ENCODE results near the gene FRMD4B.

FRMD4B gene

GRCh38 chr3:69172058-69172457 is 213.8 kb downstream of the FRMD4B start:
- Histone ChIP-seq H3K36me3 (ENCODE audit: control insufficient read depth, insufficient read depth, low read length) (no peaks in the 10 kb centered on the region; the same call in 1 of the 2 replicates), H3K9me3 (ENCODE audit: control insufficient read depth, insufficient read depth, low read length) (no peaks in the 10 kb centered on the region), H3K27me3 (ENCODE audit: control insufficient read depth, insufficient read depth, low read length) (no peaks in the 10 kb centered on the region), H3K4me3 (ENCODE audit: low read depth, low read length) (no peak overlapping the region), H3K27ac (ENCODE audit: low read depth, low read length) (no peak overlapping the region), H3K9ac (ENCODE audit: low read depth, low read length) (no peak overlapping the region), H3K4me1 (ENCODE audit: control insufficient read depth, insufficient read depth, low read length) (no peaks in the 10 kb centered on the region)

- Histone ChIP-seq H3K9ac (ENCODE audit: low read depth, low read length) (no peak overlapping the region), H3K27me3 (ENCODE audit: control insufficient read depth, insufficient read depth, low read length) (no peaks in the 10 kb centered on the region), H3K27ac (ENCODE audit: low read depth, low read length) (no peak overlapping the region), H3K36me3 (ENCODE audit: control insufficient read depth, insufficient read depth, low read length) (no peaks in the 10 kb centered on the region; the same call in 1 of the 2 replicates), H3K9me3 (ENCODE audit: control insufficient read depth, insufficient read depth, low read length) (no peaks in the 10 kb centered on the region), H3K4me1 (ENCODE audit: control insufficient read depth, insufficient read depth, low read length) (0 out of 2 replicates have a peak, but pooled peaks cover 3% of the 10 kb centered on the region), H3K4me3 (ENCODE audit: low read depth, low read length) (no peak overlapping the region)
These were observed 219.4 kb downstream of the FRMD4B start for GRCh38 chr3:69166446-69166845.

- Histone ChIP-seq H3K27ac (ENCODE audit: low read depth, low read length) (no peak overlapping the region), H3K9me3 (ENCODE audit: control insufficient read depth, insufficient read depth, low read length) (no peaks in the 10 kb centered on the region), H3K4me1 (ENCODE audit: control insufficient read depth, insufficient read depth, low read length) (0 out of 2 replicates have a peak, but pooled peaks cover 3% of the 10 kb centered on the region), H3K36me3 (ENCODE audit: control insufficient read depth, insufficient read depth, low read length) (no peaks in the 10 kb centered on the region), H3K27me3 (ENCODE audit: control insufficient read depth, insufficient read depth, low read length) (no peaks in the 10 kb centered on the region), H3K9ac (ENCODE audit: low read depth, low read length) (no peak overlapping the region), H3K4me3 (ENCODE audit: low read depth, low read length) (no peak overlapping the region)
These were observed 220.1 kb downstream of the FRMD4B start for GRCh38 chr3:69165744-69166143.

- Histone ChIP-seq H3K4me3 (ENCODE audit: low read depth, low read length) (no peak overlapping the region), H3K9me3 (ENCODE audit: control insufficient read depth, insufficient read depth, low read length) (no peaks in the 10 kb centered on the region), H3K27me3 (ENCODE audit: control insufficient read depth, insufficient read depth, low read length) (no peaks in the 10 kb centered on the region), H3K27ac (ENCODE audit: low read depth, low read length) (no peak overlapping the region), H3K9ac (ENCODE audit: low read depth, low read length) (no peak overlapping the region), H3K4me1 (ENCODE audit: control insufficient read depth, insufficient read depth, low read length) (0 out of 2 replicates have a peak, but pooled peaks cover 3% of the 10 kb centered on the region), H3K36me3 (ENCODE audit: control insufficient read depth, insufficient read depth, low read length) (no peaks in the 10 kb centered on the region)
These were observed 221.6 kb downstream of the FRMD4B start for GRCh38 chr3:69164296-69164695.

- no peak overlapping the region for H3K9ac ChIP-seq (ENCODE audit: low read depth, low read length)
- no peaks in the 10 kb centered on the region for H3K9me3 ChIP-seq (ENCODE audit: control insufficient read depth, insufficient read depth, low read length)
- H3K4me3 ChIP-seq (ENCODE audit: low read depth, low read length), result no peak overlapping the region
- 0 out of 2 replicates have a peak, but pooled peaks cover 3% of the 10 kb centered on the region for H3K4me1 ChIP-seq (ENCODE audit: control insufficient read depth, insufficient read depth, low read length)
- no peak overlapping the region for H3K27ac ChIP-seq (ENCODE audit: low read depth, low read length)
- H3K27me3 ChIP-seq (ENCODE audit: control insufficient read depth, insufficient read depth, low read length), result no peaks in the 10 kb centered on the region
- H3K36me3 ChIP-seq (ENCODE audit: control insufficient read depth, insufficient read depth, low read length), result no peaks in the 10 kb centered on the region
These were observed 223.4 kb downstream of the FRMD4B start for GRCh38 chr3:69162308-69162980.

- Histone ChIP-seq H3K36me3 (ENCODE audit: control insufficient read depth, insufficient read depth, low read length) (no peaks in the 10 kb centered on the region), H3K27me3 (ENCODE audit: control insufficient read depth, insufficient read depth, low read length) (no peaks in the 10 kb centered on the region), H3K27ac (ENCODE audit: low read depth, low read length) (no peak overlapping the region), H3K4me1 (ENCODE audit: control insufficient read depth, insufficient read depth, low read length) (0 out of 2 replicates have a peak, but pooled peaks cover 3% of the 10 kb centered on the region), H3K4me3 (ENCODE audit: low read depth, low read length) (no peak overlapping the region), H3K9ac (ENCODE audit: low read depth, low read length) (no peak overlapping the region), H3K9me3 (ENCODE audit: control insufficient read depth, insufficient read depth, low read length) (no peaks in the 10 kb centered on the region)
These were observed 224.1 kb downstream of the FRMD4B start for GRCh38 chr3:69161587-69162307.

- H3K27me3 ChIP-seq (ENCODE audit: control insufficient read depth, insufficient read depth, low read length), result no peaks in the 10 kb centered on the region
- H3K27ac ChIP-seq (ENCODE audit: low read depth, low read length), result no peak overlapping the region
- H3K4me1 ChIP-seq (ENCODE audit: control insufficient read depth, insufficient read depth, low read length), result 0 out of 2 replicates have a peak, but pooled peaks cover 3% of the 10 kb centered on the region
- no peaks in the 10 kb centered on the region for H3K36me3 ChIP-seq (ENCODE audit: control insufficient read depth, insufficient read depth, low read length)
- H3K4me3 ChIP-seq (ENCODE audit: low read depth, low read length), result no peak overlapping the region
- no peaks in the 10 kb centered on the region for H3K9me3 ChIP-seq (ENCODE audit: control insufficient read depth, insufficient read depth, low read length)
- H3K9ac ChIP-seq (ENCODE audit: low read depth, low read length), result no peak overlapping the region
These were observed 225.4 kb downstream of the FRMD4B start for GRCh38 chr3:69160525-69160924.

- Histone ChIP-seq H3K36me3 (ENCODE audit: control insufficient read depth, insufficient read depth, low read length) (no peaks in the 10 kb centered on the region), H3K9ac (ENCODE audit: low read depth, low read length) (no peak overlapping the region), H3K4me3 (ENCODE audit: low read depth, low read length) (no peak overlapping the region), H3K27me3 (ENCODE audit: control insufficient read depth, insufficient read depth, low read length) (no peaks in the 10 kb centered on the region), H3K4me1 (ENCODE audit: control insufficient read depth, insufficient read depth, low read length) (0 out of 2 replicates have a peak, but pooled peaks cover 3% of the 10 kb centered on the region), H3K27ac (ENCODE audit: low read depth, low read length) (no peak overlapping the region), H3K9me3 (ENCODE audit: control insufficient read depth, insufficient read depth, low read length) (no peaks in the 10 kb centered on the region)
These were observed 225.8 kb downstream of the FRMD4B start for GRCh38 chr3:69160107-69160506.

- Histone ChIP-seq H3K4me3 (ENCODE audit: low read depth, low read length) (no peak overlapping the region), H3K9ac (ENCODE audit: low read depth, low read length) (no peak overlapping the region), H3K9me3 (ENCODE audit: control insufficient read depth, insufficient read depth, low read length) (no peaks in the 10 kb centered on the region), H3K27me3 (ENCODE audit: control insufficient read depth, insufficient read depth, low read length) (peaks cover 24% of the 10 kb centered on the region), H3K4me1 (ENCODE audit: control insufficient read depth, insufficient read depth, low read length) (peaks cover 2% of the 10 kb centered on the region; the same call in 1 of the 2 replicates), H3K27ac (ENCODE audit: low read depth, low read length) (no peak overlapping the region), H3K36me3 (ENCODE audit: control insufficient read depth, insufficient read depth, low read length) (no peaks in the 10 kb centered on the region)
These were observed 236.3 kb downstream of the FRMD4B start for GRCh38 chr3:69149586-69149985.

- Histone ChIP-seq H3K9me3 (ENCODE audit: control insufficient read depth, insufficient read depth, low read length) (no peaks in the 10 kb centered on the region), H3K9ac (ENCODE audit: low read depth, low read length) (no peak overlapping the region), H3K4me1 (ENCODE audit: control insufficient read depth, insufficient read depth, low read length) (peaks cover 6% of the 10 kb centered on the region; the same call in 1 of the 2 replicates), H3K27me3 (ENCODE audit: control insufficient read depth, insufficient read depth, low read length) (peaks cover 56% of the 10 kb centered on the region), H3K27ac (ENCODE audit: low read depth, low read length) (no peak overlapping the region), H3K4me3 (ENCODE audit: low read depth, low read length) (no peak overlapping the region), H3K36me3 (ENCODE audit: control insufficient read depth, insufficient read depth, low read length) (no peaks in the 10 kb centered on the region)
These were observed 240.2 kb downstream of the FRMD4B start for GRCh38 chr3:69145688-69146087.

GRCh38 chr3:69144631-69145245 is 241.2 kb downstream of the FRMD4B start:
- peaks cover 61% of the 10 kb centered on the region for H3K27me3 ChIP-seq (ENCODE audit: control insufficient read depth, insufficient read depth, low read length)

More at GRCh38 chr3:69144631-69145245, 241.2 kb downstream of the FRMD4B start:
- peaks cover 6% of the 10 kb centered on the region; the same call in 1 of the 2 replicates for H3K4me1 ChIP-seq (ENCODE audit: control insufficient read depth, insufficient read depth, low read length)
- H3K9ac ChIP-seq (ENCODE audit: low read depth, low read length), result no peak overlapping the region
- H3K4me3 ChIP-seq (ENCODE audit: low read depth, low read length), result no peak overlapping the region
- H3K27ac ChIP-seq (ENCODE audit: low read depth, low read length), result no peak overlapping the region
- H3K9me3 ChIP-seq (ENCODE audit: control insufficient read depth, insufficient read depth, low read length), result no peaks in the 10 kb centered on the region
- H3K36me3 ChIP-seq (ENCODE audit: control insufficient read depth, insufficient read depth, low read length), result no peaks in the 10 kb centered on the region
